Pancreas (tissue), 10 donors: ENCODE data around the gene GPR171. TPM values are rescaled to one million over a fixed set of nuclear protein-coding genes. Genes with fewer than 3 reads are reported as not detected.

ENCODE experiments used
- ATAC-seq, 4 donors: fragments of 200-7000 bp; cut with Tn5 transposase; one replicate each; pipeline versions ENCODE4 v1.8.0 to v1.9.1; 2020; ENCODE audit warnings: mild to moderate bottlenecking in 4 of 4, moderate library complexity in 4 of 4
- DNase-seq, 6 donors: peaks; one replicate each; pipeline ENCODE4 v3.0.0-alpha.2; 2020
- FAIRE-seq: peaks from 2 replicates; lab custom pipeline; 2012; peaks lifted over from hg19 to GRCh38; lab: Jason Lieb, UNC
- H3K27ac ChIP-seq, 4 donors: fragments of 200-600 bp; sonication (generic); 1 replicate in 3 of 4; 2 replicates in 1 of 4; pipeline versions ENCODE4 v1.5.0 to v1.8.0; 2020
- H3K27me3 ChIP-seq, 4 donors: fragments of 200-600 bp; one replicate each; pipeline ENCODE4 v1.8.0; 2021
- H3K36me3 ChIP-seq, 3 donors: fragments of 200-600 bp; sonication (generic) in 1 of 3; one replicate each; pipeline versions ENCODE4 v1.5.0 to v1.8.0; 2020 to 2021
- H3K4me1 ChIP-seq, 3 donors: fragments of 200-600 bp; one replicate each; pipeline ENCODE4 v1.8.0; 2021
- H3K4me3 ChIP-seq, 4 donors: fragments of 200-600 bp; sonication (generic) in 2 of 4; one replicate each; pipeline versions ENCODE4 v1.5.0 to v1.8.0; 2020 to 2021
- H3K9me3 ChIP-seq, 4 donors: fragments of 200-600 bp; one replicate each; pipeline ENCODE4 v1.8.0; 2021
- WGBS, 2 donors: extraction: QIAGEN DNeasy Blood & Tissue Kit; methylation state at CpG; one replicate each; pipeline ENCODE4 v1.1.7; 2013; 5-methylcytosine and 5-hydroxymethylcytosine counted together
- intact Hi-C, 3 donors: fragments of 100-400 bp; cut with DNase I; formaldehyde crosslinking; loops; one replicate each; pipeline versions ENCODE4 v1.11.1 to v1.14.2; 2022
- polyA plus RNA-seq, 2 donors: library from polyadenylated mRNA; stranded (reverse); fragments of 200-250 nt; gene quantifications; one replicate each; pipeline ENCODE4 v1.2.3, GENCODE V29; 2013
- total RNA-seq, 6 donors: library from RNA; stranded (reverse); fragmentation: NEBNext Ultra II Directional in 4 of 6; extraction: Animal tissue kit (Norgen Biotek cat#: 25700) in 4 of 6; gene quantifications; one replicate each; pipeline versions ENCODE4 v1.2.1 to v1.2.4, GENCODE V29; 2021 to 2023
- TF ChIP-seq, protein P1 (sequence below), 4 donors: fragments of 200-600 bp; sonication (generic) in 3 of 4; IDR thresholded peaks; one replicate each; pipeline versions ENCODE4 v1.5.0 to v1.8.0; 2021; ENCODE audit warnings: antibody characterized with exemption in 4 of 4
- donor health status: healthy with polysubstance abuse.
- donor health status: DM: no; HTN: no; CAD: no; lungs with moderate emphysema.
- donor health status: DM: no; HTN: no; CAD: no.
- donor health status: control.
- donor health status: control.
- donor health status: Bipolar disorder and iron deficiency.
- donor health status: DM: yes; HTN: yes; CAD: no.
- donor health status: DM: no; HTN: no; CAD: no.
- donor health status: DM: no; HTN: no; CAD: no.
- donor health status: DM: yes; HTN: yes; CAD: no.

Gene GPR171
- total and polyA plus RNA-seq, 8 donors = 0.12 to 0.92 (median 0.19) TPM; not detected in 2

DNA sequence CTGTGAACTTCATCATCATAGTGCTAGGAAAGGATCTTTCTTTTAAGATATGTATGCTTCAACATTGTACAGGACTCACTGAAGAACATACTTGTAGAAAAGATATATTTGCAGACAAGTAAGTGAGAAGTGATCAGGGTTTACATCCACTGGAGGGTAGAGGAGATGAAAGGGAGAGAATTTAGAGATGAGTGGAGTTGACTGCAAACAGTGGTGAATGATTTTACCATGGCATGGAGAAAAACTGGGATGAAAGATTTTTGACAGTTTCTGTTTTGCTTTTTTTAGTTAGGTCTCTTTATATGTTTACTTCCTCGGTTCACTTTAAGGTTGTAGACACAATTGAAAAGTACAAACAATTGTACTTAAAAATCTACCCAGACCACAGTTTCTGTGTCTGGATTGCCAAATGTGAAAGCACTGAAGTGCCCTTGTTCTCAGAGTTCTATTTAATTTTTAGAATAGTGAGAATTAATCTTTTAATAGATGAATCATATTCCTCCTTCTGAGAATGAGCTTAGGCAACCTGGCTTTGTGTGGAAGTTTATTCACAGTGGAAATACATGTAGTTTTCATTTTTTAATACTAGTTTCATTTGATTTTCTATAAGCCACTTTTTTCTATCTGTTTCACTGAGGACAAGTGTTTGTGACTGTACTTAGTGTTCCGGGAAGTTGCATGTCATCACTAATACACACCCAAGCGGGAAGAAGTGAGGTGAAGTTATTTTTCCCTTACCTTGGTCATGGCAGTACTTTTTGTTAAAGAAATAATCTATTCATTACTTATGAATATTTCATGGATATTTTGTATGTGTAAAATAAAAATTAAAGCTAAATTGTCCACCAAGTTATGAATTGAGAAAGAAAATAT lies 1.8 kb upstream of the GPR171 start:
- intact Hi-C loops = no loop called here
- TF ChIP-seq, protein P1, sequence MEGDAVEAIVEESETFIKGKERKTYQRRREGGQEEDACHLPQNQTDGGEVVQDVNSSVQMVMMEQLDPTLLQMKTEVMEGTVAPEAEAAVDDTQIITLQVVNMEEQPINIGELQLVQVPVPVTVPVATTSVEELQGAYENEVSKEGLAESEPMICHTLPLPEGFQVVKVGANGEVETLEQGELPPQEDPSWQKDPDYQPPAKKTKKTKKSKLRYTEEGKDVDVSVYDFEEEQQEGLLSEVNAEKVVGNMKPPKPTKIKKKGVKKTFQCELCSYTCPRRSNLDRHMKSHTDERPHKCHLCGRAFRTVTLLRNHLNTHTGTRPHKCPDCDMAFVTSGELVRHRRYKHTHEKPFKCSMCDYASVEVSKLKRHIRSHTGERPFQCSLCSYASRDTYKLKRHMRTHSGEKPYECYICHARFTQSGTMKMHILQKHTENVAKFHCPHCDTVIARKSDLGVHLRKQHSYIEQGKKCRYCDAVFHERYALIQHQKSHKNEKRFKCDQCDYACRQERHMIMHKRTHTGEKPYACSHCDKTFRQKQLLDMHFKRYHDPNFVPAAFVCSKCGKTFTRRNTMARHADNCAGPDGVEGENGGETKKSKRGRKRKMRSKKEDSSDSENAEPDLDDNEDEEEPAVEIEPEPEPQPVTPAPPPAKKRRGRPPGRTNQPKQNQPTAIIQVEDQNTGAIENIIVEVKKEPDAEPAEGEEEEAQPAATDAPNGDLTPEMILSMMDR (IDR thresholded peaks at IDR 0.05) = no peak
- WGBS, 2 donors = 83 to 88% methylated on average over 3 of the region's 3 CpGs
- no peaks in the 10 kb centered on the region for H3K27me3 ChIP-seq
- ATAC-seq (no peak), FAIRE-seq (no peak), DNase-seq (no peak)
- no peaks in the 10 kb centered on the region for H3K9me3 ChIP-seq
- no peaks in the 10 kb centered on the region for H3K36me3 ChIP-seq
- H3K27ac ChIP-seq = no peak overlapping the region
- H3K4me3 ChIP-seq = no peak overlapping the region
- no peaks in the 10 kb centered on the region for H3K4me1 ChIP-seq

- DNase-seq = no peak
- no peak for FAIRE-seq
- no peaks in the 10 kb centered on the region for H3K36me3 ChIP-seq
- peaks cover 0 to 3% (median 0%) of the 10 kb centered on the region in 3 donors for H3K4me1 ChIP-seq
- 91 to 94% methylated on average over 7 of the region's 7 CpGs for whole genome bisulfite sequencing, 2 donors
- no peaks in the 10 kb centered on the region for H3K9me3 ChIP-seq
- intact Hi-C loops = no loop called here
- no peak overlapping the region for H3K4me3 ChIP-seq
- no peak overlapping the region for H3K27ac ChIP-seq
- H3K27me3 ChIP-seq = no peaks in the 10 kb centered on the region
- no peak for ATAC-seq
- TF ChIP-seq, protein P1 (IDR thresholded peaks at IDR 0.05) = no peak
Measured at GRCh38 chr3:151201051-151201730, 1.8 kb downstream of the GPR171 start.

- Histone ChIP-seq H3K4me3 (no peak overlapping the region), H3K9me3 (no peaks in the 10 kb centered on the region), H3K27ac (no peak overlapping the region), H3K36me3 (no peaks in the 10 kb centered on the region), H3K27me3 (no peaks in the 10 kb centered on the region), H3K4me1 (peaks cover 0 to 3% (median 0%) of the 10 kb centered on the region in 3 donors)
- TF ChIP-seq, protein P1 (IDR thresholded peaks at IDR 0.05) = no peak
- ATAC-seq (no peak), DNase-seq (no peak), FAIRE-seq (no peak)
- WGBS, 2 donors = 37 to 41% methylated on average over 2 of the region's 2 CpGs
- intact Hi-C loops = no loop called here
Measured at GRCh38 chr3:151200586-151200985, 2.4 kb downstream of the GPR171 start.

GRCh38 chr3:151199554-151200438 lies 3.2 kb downstream of the GPR171 start:
- H3K4me1 ChIP-seq = peaks cover 0 to 3% (median 0%) of the 10 kb centered on the region in 3 donors
- H3K27me3 ChIP-seq = no peaks in the 10 kb centered on the region
- intact Hi-C loops = no loop called here
- no peak overlapping the region for H3K4me3 ChIP-seq
- ATAC-seq (no peak), FAIRE-seq (no peak), DNase-seq (no peak)
- 88 to 90% methylated on average over 4 of the region's 4 CpGs for WGBS, 2 donors
- H3K27ac ChIP-seq = no peak overlapping the region
- H3K9me3 ChIP-seq = no peaks in the 10 kb centered on the region
- no peaks in the 10 kb centered on the region for H3K36me3 ChIP-seq
- TF ChIP-seq, protein P1 (IDR thresholded peaks at IDR 0.05) = no peak
